ENCODE measurements around the gene PSG5.
"Not testable (repeated sequence)": the region's sequence is repeated elsewhere in the genome, so short reads cannot be mapped to it uniquely, and the experiment has no call there.

PSG5 gene

DNA sequence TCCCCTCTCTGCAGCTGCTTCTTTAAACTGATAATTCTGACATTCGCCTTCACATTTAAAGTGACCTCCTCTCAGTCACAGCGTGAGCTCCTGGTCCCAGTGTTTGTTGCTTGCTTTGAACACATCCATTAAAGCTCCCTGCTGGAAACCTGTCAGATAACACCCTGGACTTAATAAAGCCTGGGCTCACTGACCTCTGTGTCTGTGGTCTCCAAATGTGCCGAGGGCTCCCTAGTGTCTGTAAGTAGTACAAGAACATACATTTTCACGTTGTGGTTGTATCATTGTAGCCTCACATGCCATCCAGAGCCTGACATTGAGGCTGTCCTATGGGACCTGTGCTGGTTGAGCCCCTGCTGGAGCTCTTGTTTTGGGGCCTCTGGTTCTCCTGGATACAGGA is 21.7 kb upstream of the PSG5 start:
- no peaks in the 10 kb centered on the region for H3K4me1 ChIP-seq (ENCODE audit: insufficient read depth, low read length, poor library complexity, severe bottlenecking)
- no peaks in the 10 kb centered on the region for H3K36me3 ChIP-seq (ENCODE audit: insufficient read depth, low read length)
- no peak overlapping the region for H2AFZ ChIP-seq (ENCODE audit: low read length)
- H3K9ac ChIP-seq (ENCODE audit: low read depth, low read length, poor library complexity, severe bottlenecking) = no peak overlapping the region
- H3K4me3 ChIP-seq (ENCODE audit: low read length, poor library complexity, severe bottlenecking) = no peak overlapping the region
- TF ChIP-seq, protein P1, sequence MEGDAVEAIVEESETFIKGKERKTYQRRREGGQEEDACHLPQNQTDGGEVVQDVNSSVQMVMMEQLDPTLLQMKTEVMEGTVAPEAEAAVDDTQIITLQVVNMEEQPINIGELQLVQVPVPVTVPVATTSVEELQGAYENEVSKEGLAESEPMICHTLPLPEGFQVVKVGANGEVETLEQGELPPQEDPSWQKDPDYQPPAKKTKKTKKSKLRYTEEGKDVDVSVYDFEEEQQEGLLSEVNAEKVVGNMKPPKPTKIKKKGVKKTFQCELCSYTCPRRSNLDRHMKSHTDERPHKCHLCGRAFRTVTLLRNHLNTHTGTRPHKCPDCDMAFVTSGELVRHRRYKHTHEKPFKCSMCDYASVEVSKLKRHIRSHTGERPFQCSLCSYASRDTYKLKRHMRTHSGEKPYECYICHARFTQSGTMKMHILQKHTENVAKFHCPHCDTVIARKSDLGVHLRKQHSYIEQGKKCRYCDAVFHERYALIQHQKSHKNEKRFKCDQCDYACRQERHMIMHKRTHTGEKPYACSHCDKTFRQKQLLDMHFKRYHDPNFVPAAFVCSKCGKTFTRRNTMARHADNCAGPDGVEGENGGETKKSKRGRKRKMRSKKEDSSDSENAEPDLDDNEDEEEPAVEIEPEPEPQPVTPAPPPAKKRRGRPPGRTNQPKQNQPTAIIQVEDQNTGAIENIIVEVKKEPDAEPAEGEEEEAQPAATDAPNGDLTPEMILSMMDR (conservative IDR thresholded peaks at IDR 0.05; ENCODE audit: low read length) = no peak
- no peak for TF ChIP-seq EZH2phosphoT487 (IDR thresholded peaks at IDR 0.05; ENCODE audit: borderline replicate concordance)
- H3K4me2 ChIP-seq (ENCODE audit: low read depth, low read length, poor library complexity, severe bottlenecking) = no peak overlapping the region
- no peaks in the 10 kb centered on the region for H3F3A ChIP-seq (ENCODE audit: low read depth)
- H3K9me3 ChIP-seq (ENCODE audit: insufficient read depth, low read depth, low read length) = no peaks in the 10 kb centered on the region
- no peaks in the 10 kb centered on the region for H3K79me2 ChIP-seq (ENCODE audit: insufficient read depth, low read length)
- H3K27me3 ChIP-seq (ENCODE audit: insufficient read depth, low read length, poor library complexity, severe bottlenecking) = no peaks in the 10 kb centered on the region
- no peaks in the 10 kb centered on the region for H4K20me1 ChIP-seq (ENCODE audit: insufficient read depth, low read length, poor library complexity, severe bottlenecking)
- H3K9me2 ChIP-seq (replicated peaks; ENCODE audit: low read depth, low read length) = no peaks in the 10 kb centered on the region

DNA sequence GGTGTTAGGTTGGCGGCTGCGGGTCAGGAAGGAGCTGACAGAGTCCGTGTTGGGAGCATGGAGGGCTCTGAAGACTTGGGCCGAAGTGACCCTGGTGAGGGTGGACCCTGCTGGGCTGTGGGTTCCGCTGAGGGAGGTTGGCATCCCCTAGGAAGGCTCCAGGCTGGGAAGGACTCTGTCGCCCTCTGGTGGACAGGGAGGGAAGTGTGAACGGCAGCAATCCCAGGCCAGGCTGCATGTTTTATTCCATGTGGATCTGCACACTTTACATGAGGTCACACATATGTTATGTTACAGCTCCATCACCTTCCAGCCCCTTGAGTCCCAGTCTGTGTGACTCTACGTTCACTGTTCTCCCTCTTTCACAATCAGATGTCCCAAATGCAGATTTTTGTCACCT is 20.8 kb upstream of the PSG5 start:
- H3K36me3 ChIP-seq (ENCODE audit: insufficient read depth, low read length); H2AFZ ChIP-seq (ENCODE audit: low read length); H3K4me1 ChIP-seq (ENCODE audit: insufficient read depth, low read length, poor library complexity, severe bottlenecking); H3K27me3 ChIP-seq (ENCODE audit: insufficient read depth, low read length, poor library complexity, severe bottlenecking); H3F3A ChIP-seq (ENCODE audit: low read depth); H3K4me2 ChIP-seq (ENCODE audit: low read depth, low read length, poor library complexity, severe bottlenecking); H3K79me2 ChIP-seq (ENCODE audit: insufficient read depth, low read length); H3K9me2 ChIP-seq (replicated peaks; ENCODE audit: low read depth, low read length); H4K20me1 ChIP-seq (ENCODE audit: insufficient read depth, low read length, poor library complexity, severe bottlenecking); H3K4me3 ChIP-seq (ENCODE audit: low read length, poor library complexity, severe bottlenecking); H3K9me3 ChIP-seq (ENCODE audit: insufficient read depth, low read depth, low read length); H3K9ac ChIP-seq (ENCODE audit: low read depth, low read length, poor library complexity, severe bottlenecking): not testable (repeated sequence)
- TF ChIP-seq, protein P1 (conservative IDR thresholded peaks at IDR 0.05; ENCODE audit: low read length) = peak; percentile 46

GRCh38 chr19:43205471-43206105 is 19.3 kb upstream of the PSG5 start, which contains the start of gene PSG4:
PSG4 (minus strand) TSS chr19:43205638; CDS start chr19:43205536, 102 bp downstream.
- not testable (repeated sequence) for H3K27me3 ChIP-seq (ENCODE audit: insufficient read depth, low read length, poor library complexity, severe bottlenecking); H3K9me3 ChIP-seq (ENCODE audit: insufficient read depth, low read depth, low read length); H3K4me3 ChIP-seq (ENCODE audit: low read length, poor library complexity, severe bottlenecking); H3F3A ChIP-seq (ENCODE audit: low read depth); H3K36me3 ChIP-seq (ENCODE audit: insufficient read depth, low read length); H3K9ac ChIP-seq (ENCODE audit: low read depth, low read length, poor library complexity, severe bottlenecking); H3K79me2 ChIP-seq (ENCODE audit: insufficient read depth, low read length); H4K20me1 ChIP-seq (ENCODE audit: insufficient read depth, low read length, poor library complexity, severe bottlenecking); H3K9me2 ChIP-seq (replicated peaks; ENCODE audit: low read depth, low read length); H2AFZ ChIP-seq (ENCODE audit: low read length); H3K4me2 ChIP-seq (ENCODE audit: low read depth, low read length, poor library complexity, severe bottlenecking); H3K4me1 ChIP-seq (ENCODE audit: insufficient read depth, low read length, poor library complexity, severe bottlenecking)

DNA sequence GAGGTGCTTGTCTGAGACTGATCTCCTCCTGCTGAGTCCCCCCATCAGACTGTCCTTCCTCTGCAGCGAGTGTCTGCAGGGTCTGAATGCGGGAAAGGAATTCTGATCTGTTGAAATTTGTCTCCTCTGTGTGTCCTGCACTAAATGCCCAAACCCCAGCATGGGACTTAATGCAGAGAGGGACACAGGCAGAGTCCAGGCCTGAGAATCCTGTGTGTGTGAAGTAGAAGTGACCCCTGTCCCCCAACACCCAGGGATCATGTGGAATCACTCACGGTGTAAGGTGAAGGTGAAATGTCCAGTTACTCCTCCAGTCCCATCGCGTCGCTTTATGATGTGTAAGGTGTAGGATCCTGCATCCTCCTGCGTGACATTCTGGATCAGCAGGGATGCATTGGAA is 17.3 kb upstream of the PSG5 start:
- not testable (repeated sequence) for H4K20me1 ChIP-seq (ENCODE audit: insufficient read depth, low read length, poor library complexity, severe bottlenecking); H2AFZ ChIP-seq (ENCODE audit: low read length); H3K4me1 ChIP-seq (ENCODE audit: insufficient read depth, low read length, poor library complexity, severe bottlenecking); H3K4me3 ChIP-seq (ENCODE audit: low read length, poor library complexity, severe bottlenecking); H3K36me3 ChIP-seq (ENCODE audit: insufficient read depth, low read length); H3K27me3 ChIP-seq (ENCODE audit: insufficient read depth, low read length, poor library complexity, severe bottlenecking); H3K9ac ChIP-seq (ENCODE audit: low read depth, low read length, poor library complexity, severe bottlenecking); H3F3A ChIP-seq (ENCODE audit: low read depth); H3K79me2 ChIP-seq (ENCODE audit: insufficient read depth, low read length); H3K9me3 ChIP-seq (ENCODE audit: insufficient read depth, low read depth, low read length); H3K4me2 ChIP-seq (ENCODE audit: low read depth, low read length, poor library complexity, severe bottlenecking); H3K9me2 ChIP-seq (replicated peaks; ENCODE audit: low read depth, low read length)

DNA sequence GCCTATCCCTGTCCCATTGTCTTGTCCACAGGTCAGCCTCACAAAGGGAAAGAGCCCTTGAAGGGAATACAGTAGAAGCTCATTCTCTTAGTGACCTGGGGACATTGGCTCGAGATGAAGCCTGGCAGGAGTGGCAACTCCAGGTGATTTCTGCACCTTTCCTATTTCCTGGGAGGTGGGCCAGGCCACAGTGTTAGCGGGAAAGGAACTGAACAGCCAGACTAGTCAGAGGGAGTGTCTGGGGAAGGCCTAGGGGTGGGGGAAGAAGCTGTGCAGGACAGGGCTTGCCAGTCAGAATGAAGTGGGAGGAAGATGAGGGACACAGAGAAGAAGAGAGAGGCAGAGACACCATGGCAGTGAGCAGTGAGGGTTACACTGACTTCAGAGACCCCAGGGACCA is 15.6 kb upstream of the PSG5 start:
- not testable (repeated sequence) for H3K9me3 ChIP-seq (ENCODE audit: insufficient read depth, low read depth, low read length); H3F3A ChIP-seq (ENCODE audit: low read depth); H3K36me3 ChIP-seq (ENCODE audit: insufficient read depth, low read length); H4K20me1 ChIP-seq (ENCODE audit: insufficient read depth, low read length, poor library complexity, severe bottlenecking); H3K9me2 ChIP-seq (replicated peaks; ENCODE audit: low read depth, low read length); H3K79me2 ChIP-seq (ENCODE audit: insufficient read depth, low read length); H3K4me3 ChIP-seq (ENCODE audit: low read length, poor library complexity, severe bottlenecking); H3K4me2 ChIP-seq (ENCODE audit: low read depth, low read length, poor library complexity, severe bottlenecking); H3K4me1 ChIP-seq (ENCODE audit: insufficient read depth, low read length, poor library complexity, severe bottlenecking); H2AFZ ChIP-seq (ENCODE audit: low read length); H3K9ac ChIP-seq (ENCODE audit: low read depth, low read length, poor library complexity, severe bottlenecking); H3K27me3 ChIP-seq (ENCODE audit: insufficient read depth, low read length, poor library complexity, severe bottlenecking)

GRCh38 chr19:43201337-43201801 is 15.0 kb upstream of the PSG5 start:
- H3F3A ChIP-seq (ENCODE audit: low read depth); H3K79me2 ChIP-seq (ENCODE audit: insufficient read depth, low read length); H3K4me3 ChIP-seq (ENCODE audit: low read length, poor library complexity, severe bottlenecking); H3K36me3 ChIP-seq (ENCODE audit: insufficient read depth, low read length); H2AFZ ChIP-seq (ENCODE audit: low read length); H3K9ac ChIP-seq (ENCODE audit: low read depth, low read length, poor library complexity, severe bottlenecking); H3K4me1 ChIP-seq (ENCODE audit: insufficient read depth, low read length, poor library complexity, severe bottlenecking); H3K9me3 ChIP-seq (ENCODE audit: insufficient read depth, low read depth, low read length); H3K27me3 ChIP-seq (ENCODE audit: insufficient read depth, low read length, poor library complexity, severe bottlenecking); H4K20me1 ChIP-seq (ENCODE audit: insufficient read depth, low read length, poor library complexity, severe bottlenecking); H3K9me2 ChIP-seq (replicated peaks; ENCODE audit: low read depth, low read length); H3K4me2 ChIP-seq (ENCODE audit: low read depth, low read length, poor library complexity, severe bottlenecking): not testable (repeated sequence)
